ENCODE measurements around the gene CADM1.

The CADM1 gene

DNA sequence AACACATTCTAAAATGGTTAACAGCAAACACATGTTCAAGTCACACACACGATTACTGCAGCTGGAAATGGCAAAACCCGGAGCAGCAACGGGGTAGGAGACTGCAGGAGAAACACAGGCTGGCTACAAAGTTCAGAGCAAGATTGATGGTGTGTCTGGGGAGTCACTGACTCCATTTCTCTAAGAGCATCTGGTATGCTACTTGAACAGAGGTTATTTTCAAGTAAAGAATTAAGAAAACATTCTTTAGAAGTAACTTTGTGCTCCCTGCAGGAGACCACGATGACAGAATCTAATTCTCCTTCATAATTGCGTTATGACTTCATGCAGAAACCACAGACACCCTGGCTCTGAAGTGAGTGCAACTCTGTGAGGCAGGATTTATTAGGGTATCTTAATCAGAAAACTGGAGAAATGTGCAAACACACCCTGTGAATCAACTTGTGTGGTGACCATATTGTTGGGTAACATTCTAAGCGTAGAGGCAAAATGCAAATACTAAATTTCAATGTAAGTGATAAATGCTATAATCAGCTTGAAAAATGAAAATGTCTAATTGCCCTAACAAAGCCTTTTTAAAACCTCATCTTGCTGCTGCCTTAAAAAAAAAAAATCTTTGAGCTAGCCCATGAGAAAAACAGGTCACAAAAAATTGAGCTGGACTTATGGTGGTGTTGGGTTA is 303.0 kb downstream of the CADM1 start:
- 94% methylated on average over 5 of the region's 6 CpGs for WGBS
- no peaks in the 10 kb centered on the region for H3K36me3 ChIP-seq (ENCODE audit: insufficient read depth, low read length)

DNA sequence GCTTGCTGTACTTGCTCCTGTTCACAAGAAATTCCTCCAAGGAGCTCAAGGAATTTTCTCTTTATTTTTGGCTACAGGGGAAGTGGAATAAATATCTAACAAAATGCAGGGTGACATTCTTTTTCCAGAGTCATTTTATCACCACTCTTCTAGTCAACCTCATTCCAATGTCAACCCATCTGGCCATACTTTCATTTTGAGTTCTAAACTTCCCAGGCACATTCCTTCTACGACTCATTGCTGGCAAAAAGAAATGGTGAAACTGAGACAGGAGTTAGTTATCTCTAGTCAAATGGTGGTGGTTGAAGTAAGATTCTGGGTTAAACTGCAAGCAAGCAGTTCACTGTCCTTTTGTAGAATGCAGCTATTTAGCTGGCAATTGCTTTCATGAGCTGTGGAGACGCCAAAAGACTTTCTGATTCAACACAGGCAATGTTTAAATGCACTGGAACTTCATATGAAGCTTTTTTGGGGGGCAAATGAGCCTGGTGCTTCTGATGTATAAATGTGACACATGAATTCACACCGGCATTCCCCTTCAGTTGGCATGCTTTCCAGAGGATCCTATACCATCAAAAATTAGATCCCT is 304.6 kb downstream of the CADM1 start:
- Histone ChIP-seq H3K9ac (ENCODE audit: low read depth, low read length) (no peak overlapping the region), H3K27ac (ENCODE audit: low read depth, low read length) (no peak overlapping the region), H3K4me1 (ENCODE audit: insufficient read depth, low read length) (peaks cover 35% of the 10 kb centered on the region), H3K36me3 (ENCODE audit: insufficient read depth, low read length) (no peaks in the 10 kb centered on the region), H3K4me3 (ENCODE audit: low read length) (no peak overlapping the region), H3K9me3 (ENCODE audit: insufficient read depth, low read depth, low read length) (no peaks in the 10 kb centered on the region), H3K27me3 (ENCODE audit: insufficient read depth, low read length) (no peaks in the 10 kb centered on the region)
- WGBS, result 97% methylated on average over 3 of the region's 3 CpGs

More for the DNA sequence above, 303.0 kb downstream of the CADM1 start:
- no peak overlapping the region for H3K4me3 ChIP-seq (ENCODE audit: low read length)
- no peaks in the 10 kb centered on the region for H3K27me3 ChIP-seq (ENCODE audit: insufficient read depth, low read length)
- no peak overlapping the region for H3K9ac ChIP-seq (ENCODE audit: low read depth, low read length)
- no peak overlapping the region for H3K27ac ChIP-seq (ENCODE audit: low read depth, low read length)
- no peaks in the 10 kb centered on the region for H3K9me3 ChIP-seq (ENCODE audit: insufficient read depth, low read depth, low read length)
- H3K4me1 ChIP-seq (ENCODE audit: insufficient read depth, low read length), result peaks cover 35% of the 10 kb centered on the region

DNA sequence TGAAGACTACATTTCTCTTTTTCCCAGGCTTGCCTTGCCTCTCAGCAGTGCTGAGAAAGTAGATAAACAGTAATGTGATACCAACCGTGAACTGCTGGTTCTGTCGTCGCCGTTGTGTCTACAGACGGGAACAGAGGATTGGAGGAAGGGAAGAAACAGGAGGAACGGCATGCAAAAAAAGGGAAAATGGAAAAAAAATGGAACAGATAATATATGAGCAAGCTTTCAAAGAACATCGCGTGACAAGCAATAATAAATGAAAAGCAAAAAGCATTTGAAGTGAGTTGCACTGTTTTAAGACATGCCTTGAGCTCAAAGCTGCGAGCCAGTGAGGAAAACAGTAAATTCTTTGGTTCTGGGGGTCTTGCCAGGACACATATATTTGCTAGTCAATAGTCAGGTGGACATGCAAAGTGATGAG is 305.9 kb downstream of the CADM1 start:
- WGBS, result 89% methylated on average over 9 of the region's 9 CpGs
- Histone ChIP-seq H3K36me3 (ENCODE audit: insufficient read depth, low read length) (no peaks in the 10 kb centered on the region), H3K4me3 (ENCODE audit: low read length) (no peak overlapping the region), H3K27ac (ENCODE audit: low read depth, low read length) (no peak overlapping the region), H3K27me3 (ENCODE audit: insufficient read depth, low read length) (no peaks in the 10 kb centered on the region), H3K4me1 (ENCODE audit: insufficient read depth, low read length) (peaks cover 37% of the 10 kb centered on the region), H3K9ac (ENCODE audit: low read depth, low read length) (no peak overlapping the region), H3K9me3 (ENCODE audit: insufficient read depth, low read depth, low read length) (no peaks in the 10 kb centered on the region)

DNA sequence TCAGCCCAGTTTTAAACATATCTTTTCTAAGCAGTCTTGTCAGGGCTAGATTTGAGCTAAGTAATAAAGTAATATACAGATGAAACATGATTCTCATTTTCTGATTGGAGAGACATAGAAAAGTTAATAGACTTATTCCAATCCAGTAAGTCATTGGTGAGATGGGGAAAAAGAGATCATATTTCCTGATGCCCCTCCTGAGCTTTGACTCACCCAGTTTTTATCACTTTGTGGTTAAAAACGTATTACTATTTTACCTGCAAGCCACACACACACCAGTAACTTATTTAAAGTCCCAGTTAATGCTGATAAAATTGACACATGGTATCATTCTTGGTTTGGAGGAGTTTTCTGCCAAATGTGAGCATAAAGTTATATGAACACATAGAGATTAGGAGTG is 306.8 kb downstream of the CADM1 start:
- H3K27ac ChIP-seq (ENCODE audit: low read depth, low read length), result no peak overlapping the region
- H3K4me1 ChIP-seq (ENCODE audit: insufficient read depth, low read length), result peaks cover 28% of the 10 kb centered on the region
- no peak overlapping the region for H3K9ac ChIP-seq (ENCODE audit: low read depth, low read length)
- H3K27me3 ChIP-seq (ENCODE audit: insufficient read depth, low read length), result no peaks in the 10 kb centered on the region
- no peaks in the 10 kb centered on the region for H3K9me3 ChIP-seq (ENCODE audit: insufficient read depth, low read depth, low read length)
- no peak overlapping the region for H3K4me3 ChIP-seq (ENCODE audit: low read length)
- WGBS, result 100% methylated on average over 1 of the region's 1 CpG
- H3K36me3 ChIP-seq (ENCODE audit: insufficient read depth, low read length), result no peaks in the 10 kb centered on the region

GRCh38 chr11:115197031-115197430 is 307.2 kb downstream of the CADM1 start:
- Histone ChIP-seq H3K27me3 (ENCODE audit: insufficient read depth, low read length) (no peaks in the 10 kb centered on the region), H3K9me3 (ENCODE audit: insufficient read depth, low read depth, low read length) (no peaks in the 10 kb centered on the region), H3K36me3 (ENCODE audit: insufficient read depth, low read length) (no peaks in the 10 kb centered on the region), H3K4me3 (ENCODE audit: low read length) (no peak overlapping the region), H3K27ac (ENCODE audit: low read depth, low read length) (no peak overlapping the region), H3K4me1 (ENCODE audit: insufficient read depth, low read length) (peaks cover 25% of the 10 kb centered on the region), H3K9ac (ENCODE audit: low read depth, low read length) (no peak overlapping the region)
- WGBS, result 86% methylated on average over 3 of the region's 3 CpGs

- H3K36me3 ChIP-seq (ENCODE audit: insufficient read depth, low read length), result no peaks in the 10 kb centered on the region
- 97% methylated on average over 5 of the region's 5 CpGs for WGBS
- no peak overlapping the region for H3K4me3 ChIP-seq (ENCODE audit: low read length)
- H3K4me1 ChIP-seq (ENCODE audit: insufficient read depth, low read length), result peaks cover 34% of the 10 kb centered on the region
- no peaks in the 10 kb centered on the region for H3K9me3 ChIP-seq (ENCODE audit: insufficient read depth, low read depth, low read length)
- no peaks in the 10 kb centered on the region for H3K27me3 ChIP-seq (ENCODE audit: insufficient read depth, low read length)
- H3K27ac ChIP-seq (ENCODE audit: low read depth, low read length), result no peak overlapping the region
- H3K9ac ChIP-seq (ENCODE audit: low read depth, low read length), result no peak overlapping the region
Observed at GRCh38 chr11:115194802-115195110, 309.5 kb downstream of the CADM1 start.

GRCh38 chr11:115193914-115194801 is 310.1 kb downstream of the CADM1 start:
- H3K9ac ChIP-seq (ENCODE audit: low read depth, low read length), result no peak overlapping the region
- H3K27ac ChIP-seq (ENCODE audit: low read depth, low read length), result no peak overlapping the region
- WGBS, result 89% methylated on average over 13 of the region's 15 CpGs
- no peak overlapping the region for H3K4me3 ChIP-seq (ENCODE audit: low read length)
- no peaks in the 10 kb centered on the region for H3K9me3 ChIP-seq (ENCODE audit: insufficient read depth, low read depth, low read length)
- H3K36me3 ChIP-seq (ENCODE audit: insufficient read depth, low read length), result no peaks in the 10 kb centered on the region
- peaks cover 34% of the 10 kb centered on the region for H3K4me1 ChIP-seq (ENCODE audit: insufficient read depth, low read length)
- H3K27me3 ChIP-seq (ENCODE audit: insufficient read depth, low read length), result no peaks in the 10 kb centered on the region

DNA sequence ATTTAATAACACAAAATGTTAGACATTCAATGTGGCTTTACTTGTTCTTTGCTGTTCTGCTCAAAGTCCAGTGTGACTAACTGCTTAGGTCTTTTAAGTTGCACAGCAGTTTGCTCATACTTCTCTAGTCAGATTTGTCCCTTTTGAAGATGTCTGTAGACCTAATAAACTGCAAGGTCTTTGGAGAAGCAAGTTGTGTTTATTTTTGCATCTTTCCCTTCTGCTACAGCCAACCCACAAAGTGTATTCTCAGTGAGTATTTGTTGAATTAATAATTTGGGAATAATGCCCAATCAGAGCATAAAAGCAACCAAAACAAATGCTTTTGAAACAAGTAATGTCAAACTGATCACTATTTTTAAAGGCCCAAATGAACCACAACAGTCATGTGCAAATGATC is 312.5 kb downstream of the CADM1 start:
- H3K4me3 ChIP-seq (ENCODE audit: low read length), result no peak overlapping the region
- no peak overlapping the region for H3K9ac ChIP-seq (ENCODE audit: low read depth, low read length)
- H3K9me3 ChIP-seq (ENCODE audit: insufficient read depth, low read depth, low read length), result no peaks in the 10 kb centered on the region
- H3K36me3 ChIP-seq (ENCODE audit: insufficient read depth, low read length), result no peaks in the 10 kb centered on the region
- no peak overlapping the region for H3K27ac ChIP-seq (ENCODE audit: low read depth, low read length)
- H3K27me3 ChIP-seq (ENCODE audit: insufficient read depth, low read length), result no peaks in the 10 kb centered on the region
- peaks cover 17% of the 10 kb centered on the region; the same call in 1 of the 2 replicates for H3K4me1 ChIP-seq (ENCODE audit: insufficient read depth, low read length)

DNA sequence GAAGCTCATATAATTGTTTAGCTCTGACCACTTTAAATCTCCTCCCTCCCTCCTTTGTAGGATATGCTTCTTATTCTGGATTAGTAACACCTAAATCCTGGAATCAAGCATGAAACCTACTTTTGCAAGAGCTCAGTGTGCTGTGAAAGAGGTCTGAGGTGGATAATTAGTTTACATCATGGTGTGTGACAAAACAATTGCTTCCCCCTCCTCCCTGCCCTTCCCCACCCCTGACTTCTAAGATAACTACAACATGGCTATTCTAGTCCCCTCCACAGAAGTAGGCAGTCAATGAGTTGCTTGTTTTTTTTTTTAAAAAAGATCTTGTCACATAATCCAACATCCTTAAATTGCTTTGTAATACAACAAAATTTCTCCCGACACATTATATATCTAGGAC is 314.0 kb downstream of the CADM1 start:
- H3K4me3 ChIP-seq (ENCODE audit: low read length), result no peak overlapping the region
- no peaks in the 10 kb centered on the region for H3K27me3 ChIP-seq (ENCODE audit: insufficient read depth, low read length)
- H3K9me3 ChIP-seq (ENCODE audit: insufficient read depth, low read depth, low read length), result no peaks in the 10 kb centered on the region
- no peak overlapping the region for H3K27ac ChIP-seq (ENCODE audit: low read depth, low read length)
- no peak overlapping the region for H3K9ac ChIP-seq (ENCODE audit: low read depth, low read length)
- 100% methylated on average over 1 of the region's 1 CpG for WGBS
- no peaks in the 10 kb centered on the region for H3K36me3 ChIP-seq (ENCODE audit: insufficient read depth, low read length)
- H3K4me1 ChIP-seq (ENCODE audit: insufficient read depth, low read length), result peaks cover 17% of the 10 kb centered on the region; the same call in 1 of the 2 replicates

GRCh38 chr11:115188898-115189278 is 315.3 kb downstream of the CADM1 start:
- 91% methylated on average over 4 of the region's 4 CpGs for WGBS
- no peaks in the 10 kb centered on the region for H3K27me3 ChIP-seq (ENCODE audit: insufficient read depth, low read length)

DNA sequence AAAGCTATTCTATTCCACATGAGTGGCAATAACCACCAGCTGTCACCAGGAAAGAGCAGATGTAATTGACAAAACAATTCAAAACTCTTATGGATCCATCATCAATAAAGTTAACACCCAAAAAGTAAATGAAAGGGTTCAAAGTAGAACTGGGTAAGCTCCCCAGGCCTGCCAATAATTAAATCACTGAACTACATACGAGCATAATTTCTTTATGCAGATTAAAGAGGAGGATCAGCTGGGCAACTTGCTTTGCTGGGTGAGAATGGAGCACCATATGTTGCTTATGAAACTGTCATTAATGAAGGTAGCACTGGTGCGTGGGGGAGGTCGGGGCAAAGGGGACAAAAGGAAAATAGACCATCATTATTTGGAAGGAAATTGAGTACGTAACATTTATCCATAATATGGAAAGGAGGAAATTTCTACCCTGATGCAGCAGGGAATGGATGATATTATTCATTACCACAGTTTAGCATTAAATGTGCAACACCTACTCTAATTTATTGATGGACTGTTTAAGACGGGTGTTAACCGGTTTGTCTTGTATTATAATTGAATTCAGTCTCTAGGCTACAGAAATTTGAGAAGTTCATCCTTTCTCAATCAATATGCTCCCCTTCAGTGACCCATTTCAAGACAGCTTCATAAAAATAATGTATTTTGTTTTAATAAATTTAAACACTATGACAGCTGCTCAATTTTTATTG is 315.9 kb downstream of the CADM1 start:
- no peak overlapping the region for H3K9ac ChIP-seq (ENCODE audit: low read depth, low read length)
- H3K4me3 ChIP-seq (ENCODE audit: low read length), result no peak overlapping the region
- no peaks in the 10 kb centered on the region for H3K36me3 ChIP-seq (ENCODE audit: insufficient read depth, low read length)
- WGBS, result 95% methylated on average over 4 of the region's 6 CpGs
- no peaks in the 10 kb centered on the region for H3K27me3 ChIP-seq (ENCODE audit: insufficient read depth, low read length)
- H3K27ac ChIP-seq (ENCODE audit: low read depth, low read length), result no peak overlapping the region
- H3K9me3 ChIP-seq (ENCODE audit: insufficient read depth, low read depth, low read length), result no peaks in the 10 kb centered on the region
- peaks cover 10% of the 10 kb centered on the region; the same call in 1 of the 2 replicates for H3K4me1 ChIP-seq (ENCODE audit: insufficient read depth, low read length)

More at GRCh38 chr11:115188898-115189278, 315.3 kb downstream of the CADM1 start:
- H3K4me3 ChIP-seq (ENCODE audit: low read length), result no peak overlapping the region
- H3K27ac ChIP-seq (ENCODE audit: low read depth, low read length), result no peak overlapping the region
- H3K9me3 ChIP-seq (ENCODE audit: insufficient read depth, low read depth, low read length), result no peaks in the 10 kb centered on the region
- H3K36me3 ChIP-seq (ENCODE audit: insufficient read depth, low read length), result no peaks in the 10 kb centered on the region
- H3K4me1 ChIP-seq (ENCODE audit: insufficient read depth, low read length), result peaks cover 10% of the 10 kb centered on the region; the same call in 1 of the 2 replicates
- H3K9ac ChIP-seq (ENCODE audit: low read depth, low read length), result no peak overlapping the region
